Hypothalamus (tissue), 51 donors: ENCODE measurements around the gene ADAD2.
"Not testable (repeated sequence)": the region's sequence is repeated elsewhere in the genome, so short reads cannot be mapped to it uniquely, and the experiment has no call there.

Source experiments
- DNase-seq, 51 donors: peaks; one replicate each; lab custom pipeline; 2025; lab: John Stamatoyannopoulos, UW

The ADAD2 gene

DNA sequence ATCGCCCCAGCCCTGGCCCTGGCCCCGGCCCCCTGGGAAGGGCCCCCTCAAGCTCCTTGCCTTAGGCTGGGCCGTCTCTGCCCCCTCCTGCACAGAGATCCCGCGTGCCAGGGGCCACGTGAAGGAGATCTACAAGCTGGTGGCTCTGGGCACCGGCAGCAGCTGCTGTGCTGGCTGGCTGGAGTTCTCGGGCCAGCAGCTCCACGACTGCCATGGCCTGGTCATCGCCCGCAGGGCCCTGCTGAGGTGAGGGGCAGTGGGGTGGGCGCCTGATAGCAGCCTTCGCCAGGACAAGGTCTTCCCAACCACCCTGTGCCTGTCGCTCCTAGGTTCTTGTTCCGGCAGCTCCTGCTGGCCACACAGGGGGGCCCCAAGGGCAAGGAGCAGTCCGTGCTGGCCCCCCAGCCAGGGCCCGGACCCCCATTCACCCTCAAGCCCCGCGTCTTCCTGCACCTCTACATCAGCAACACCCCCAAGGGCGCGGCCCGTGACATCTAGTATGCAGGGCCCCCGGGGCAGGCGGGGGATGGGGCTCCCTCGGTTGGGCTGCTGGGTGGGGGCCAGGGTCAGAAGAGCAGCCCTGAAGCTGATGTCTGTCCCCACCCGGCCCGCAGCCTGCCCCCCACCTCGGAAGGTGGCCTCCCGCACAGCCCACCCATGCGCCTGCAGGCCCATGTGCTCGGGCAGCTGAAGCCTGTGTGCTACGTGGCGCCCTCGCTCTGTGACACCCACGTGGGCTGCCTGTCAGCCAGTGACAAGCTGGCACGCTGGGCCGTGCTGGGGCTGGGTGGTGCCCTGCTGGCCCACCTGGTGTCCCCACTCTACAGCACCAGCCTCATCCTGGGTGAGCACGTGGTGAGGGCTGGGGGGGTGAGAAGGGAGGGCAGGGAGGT, 4.5 kb downstream of the ADAD2 start:
- no peak for DNase-seq

- no peak for DNase-seq
Measured at GRCh38 chr16:84196101-84196500, 5.1 kb downstream of the ADAD2 start.

GRCh38 chr16:84196727-84197394, 5.9 kb downstream of the ADAD2 start:
- DNase-seq: no peak

GRCh38 chr16:84197466-84198128, 6.6 kb downstream of the ADAD2 start:
- no peak for DNase-seq

DNA sequence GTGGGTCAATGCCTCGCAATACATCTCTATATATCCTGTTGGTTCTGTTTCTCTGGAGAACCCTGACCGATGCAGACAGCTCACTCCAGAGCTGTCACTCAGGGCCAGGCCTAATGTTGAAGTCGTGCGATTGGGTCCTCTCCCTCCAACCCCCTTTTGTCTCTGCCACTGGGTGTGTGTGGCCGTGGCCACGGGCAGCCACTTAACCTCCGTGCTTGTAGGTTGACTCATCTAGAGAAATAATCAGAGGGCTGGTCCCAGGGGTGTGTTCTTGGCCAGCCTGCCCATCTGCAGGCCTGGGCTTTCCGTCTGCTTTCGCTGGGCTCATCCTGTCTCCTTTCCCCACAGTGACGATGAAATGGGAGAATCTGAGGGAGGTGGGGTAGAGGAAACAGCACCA, 7.4 kb downstream of the ADAD2 start:
- no peak for DNase-seq

DNA sequence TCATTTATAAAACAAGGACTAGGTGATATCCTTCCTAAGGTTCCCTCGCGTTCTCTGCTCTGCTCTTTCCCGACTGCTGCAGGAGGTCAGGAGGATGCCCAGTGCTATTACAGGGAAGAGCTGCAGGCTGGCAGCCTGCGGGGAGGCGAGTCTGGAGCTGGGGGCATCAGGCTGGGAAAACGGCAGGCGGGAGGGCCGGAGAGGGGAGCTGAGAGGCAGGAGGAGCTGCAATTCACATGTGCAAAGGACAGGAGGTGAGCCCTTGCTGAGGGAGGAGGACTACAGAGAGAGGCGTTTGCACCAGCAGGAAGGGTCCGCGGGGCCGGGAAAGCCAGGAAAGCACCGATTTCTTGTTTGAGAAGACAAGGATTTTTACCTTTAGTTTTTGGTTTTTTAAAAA, 8.1 kb downstream of the ADAD2 start:
- no peak for DNase-seq

- DNase-seq: peak in 34 of 51 donors; percentile 7 to 80 (median 37)
Measured at GRCh38 chr16:84199861-84200260, 8.9 kb downstream of the ADAD2 start.

GRCh38 chr16:84204551-84204950, 13.6 kb downstream of the ADAD2 start:
- not testable (repeated sequence) for DNase-seq

- not testable (repeated sequence) for DNase-seq
Measured at GRCh38 chr16:84205123-84205522, 14.2 kb downstream of the ADAD2 start.

DNA sequence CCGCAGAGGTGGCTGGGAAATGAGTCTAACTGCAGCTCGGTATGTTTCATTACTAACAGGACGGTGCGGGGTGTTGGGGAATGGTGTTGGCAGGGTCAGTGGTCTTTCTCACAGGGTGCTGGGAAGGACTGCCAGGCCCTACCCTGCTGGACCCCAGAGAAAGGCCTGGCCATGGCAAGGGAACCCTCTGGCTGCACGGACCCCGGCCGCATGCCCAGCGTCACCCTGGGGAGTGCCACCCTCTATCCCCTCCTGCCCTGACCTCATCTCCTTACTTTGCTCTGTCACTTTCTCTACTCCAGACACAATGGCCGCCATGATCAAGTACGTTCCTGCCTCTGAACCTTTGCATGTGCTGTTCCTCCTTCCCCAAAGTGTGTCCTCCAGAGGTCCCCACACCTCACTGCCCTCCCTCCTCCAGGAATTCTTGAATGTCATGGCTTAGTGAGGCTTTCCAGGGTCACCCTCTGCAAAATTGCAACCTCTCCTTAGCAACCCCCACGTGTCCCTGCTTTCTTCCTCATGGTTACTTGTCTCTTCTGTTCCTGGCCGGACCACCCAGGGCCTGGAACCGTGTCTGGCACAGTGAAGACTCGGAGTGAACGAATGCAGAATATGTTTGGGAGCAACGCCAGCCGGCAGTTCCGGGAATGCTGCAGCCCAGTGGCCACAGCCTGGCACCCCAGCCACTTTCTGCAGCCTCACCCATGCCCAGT, 15.2 kb downstream of the ADAD2 start:
- DNase-seq: no peak

GRCh38 chr16:84207251-84207650, 16.3 kb downstream of the ADAD2 start:
- no peak for DNase-seq

- DNase-seq: no peak
Measured at GRCh38 chr16:84207879-84208278, 16.9 kb downstream of the ADAD2 start.

DNA sequence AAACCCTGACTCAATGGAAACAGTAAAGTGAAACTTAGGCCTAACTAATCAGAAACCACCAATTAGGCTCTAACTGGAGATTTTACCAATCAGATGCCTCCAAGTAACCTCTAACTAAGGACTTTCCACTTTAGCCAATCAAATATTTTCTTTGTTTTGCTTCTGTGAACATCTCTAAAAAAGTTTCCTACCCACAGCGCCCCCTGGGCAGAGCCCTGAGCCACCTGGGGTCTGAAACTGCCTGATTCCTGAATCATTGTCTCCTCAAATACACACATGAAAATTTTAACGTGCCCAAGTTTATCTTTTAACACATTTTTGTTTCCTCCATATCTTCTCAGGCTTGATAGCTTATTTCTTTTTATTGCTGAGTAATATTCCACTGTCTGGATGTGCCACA, 19.0 kb downstream of the ADAD2 start:
- no peak for DNase-seq

- no peak for DNase-seq
Measured at GRCh38 chr16:84212154-84212553, 21.2 kb downstream of the ADAD2 start.

GRCh38 chr16:84212631-84213030, 21.7 kb downstream of the ADAD2 start:
- no peak for DNase-seq

DNA sequence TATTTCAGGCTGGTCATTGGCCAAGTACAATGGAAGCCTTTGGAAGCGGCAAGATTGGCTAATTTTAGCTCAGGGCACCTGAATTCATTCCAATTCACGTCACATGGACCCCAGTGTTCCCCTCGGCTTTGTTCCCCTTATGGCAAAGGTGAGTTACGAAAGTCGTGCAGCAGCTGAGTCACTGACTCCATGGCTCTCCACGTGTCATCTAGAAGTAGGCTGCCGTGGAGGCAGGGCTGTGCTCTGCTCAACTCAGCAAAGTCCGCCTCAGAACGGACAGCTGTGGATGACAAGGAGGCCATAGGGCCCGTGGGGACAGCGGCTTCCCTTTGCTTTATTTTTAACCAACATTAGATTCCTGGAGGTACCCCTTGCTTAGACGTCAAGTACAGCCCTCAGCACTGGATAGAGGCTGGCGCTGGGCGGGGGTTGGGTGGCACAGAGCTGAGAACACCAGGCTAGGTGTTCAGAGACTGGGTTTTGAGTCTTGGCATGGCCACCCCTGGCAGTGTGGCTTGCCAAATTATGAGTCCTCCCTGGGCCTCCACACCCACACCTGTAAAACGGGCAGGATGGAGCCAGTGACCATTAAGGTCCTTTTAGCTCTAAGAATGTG, 23.6 kb downstream of the ADAD2 start:
- DNase-seq: no peak

GRCh38 chr16:84215531-84215930, 24.6 kb downstream of the ADAD2 start:
- DNase-seq: no peak

DNA sequence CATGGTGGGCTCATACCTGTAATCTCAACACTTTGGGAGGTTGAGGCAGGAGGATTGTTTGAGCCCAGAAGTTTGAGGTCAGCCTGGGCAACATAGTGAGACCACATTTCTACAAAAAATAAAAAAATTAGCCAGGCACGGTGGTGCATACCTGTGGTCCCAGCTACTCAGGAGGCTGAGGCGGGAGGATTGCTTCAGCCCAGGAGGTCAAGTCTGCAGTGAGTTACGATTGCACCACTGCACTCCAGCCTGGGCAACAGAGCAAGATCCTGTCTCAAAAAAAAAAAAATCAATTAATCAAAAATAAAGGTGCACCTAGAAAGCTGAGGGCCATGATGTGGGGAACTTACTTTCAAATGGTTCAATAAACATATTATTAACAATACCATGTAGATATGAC, 25.2 kb downstream of the ADAD2 start:
- DNase-seq: not testable (repeated sequence)

GRCh38 chr16:84218176-84218823, 27.3 kb downstream of the ADAD2 start:
- DNase-seq: no peak

DNA sequence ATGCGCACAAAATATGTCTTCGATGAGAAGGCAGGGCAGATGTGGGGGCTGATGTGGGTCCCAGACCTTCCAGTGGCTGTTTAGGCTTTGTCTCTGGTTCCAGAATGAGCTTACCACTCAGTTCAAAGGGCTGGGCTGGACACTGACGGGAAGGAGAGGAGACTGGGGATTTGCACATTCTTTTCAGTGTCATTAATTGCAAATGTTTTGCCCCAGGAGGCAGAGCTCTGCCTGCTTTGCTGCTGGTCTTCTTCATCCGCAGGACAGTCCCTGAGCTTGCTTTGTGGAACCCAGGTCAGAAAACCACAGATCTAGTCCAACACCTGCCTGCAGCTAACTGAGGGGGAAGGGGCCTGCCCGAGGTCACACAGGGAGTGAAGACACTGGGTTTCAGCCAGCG, 28.0 kb downstream of the ADAD2 start:
- no peak for DNase-seq
